HepG2 (cell line): ENCODE results near the gene KAT7. TPM values are rescaled to one million over a fixed set of nuclear protein-coding genes. Genes with fewer than 3 reads are reported as not detected.

ENCODE experiments used
- ATF2 ChIP-seq: sonication (generic); formaldehyde crosslinking; IDR thresholded peaks from 2 replicates; pipeline ENCODE4 v1.4.0; 2020; ENCODE audit warnings: missing genetic modification reagents
- CENPT ChIP-seq: sonication (generic); formaldehyde crosslinking; IDR thresholded peaks from 2 replicates; pipeline ENCODE4 v1.8.0; 2022; ENCODE audit warnings: low read depth, mild to moderate bottlenecking, moderate library complexity, missing genetic modification reagents
- ELF1 ChIP-seq: sonication (generic); formaldehyde crosslinking; IDR thresholded peaks from 2 replicates; pipeline ENCODE4 v1.4.0; 2020; ENCODE audit warnings: missing genetic modification reagents
- FOSL1 ChIP-seq: sonication (generic); formaldehyde crosslinking; IDR thresholded peaks from 2 replicates; pipeline ENCODE4 v1.9.0; 2021; ENCODE audit warnings: missing genetic modification reagents, borderline replicate concordance
- FOXP1 ChIP-seq, 2 experiments: fragments of 450-650 bp in 1 of 2; IDR thresholded peaks; 2 replicates each; pipeline ENCODE4 v1.6.1; 2017 to 2018; ENCODE audit warnings: antibody characterized with exemption in 1 of 2
- HDAC2 ChIP-seq: sonication (generic); formaldehyde crosslinking; IDR thresholded peaks from 2 replicates; pipeline ENCODE4 v1.4.0; 2020; ENCODE audit warnings: missing genetic modification reagents
- HOXA3 ChIP-seq: sonication (generic); formaldehyde crosslinking; IDR thresholded peaks from 2 replicates; pipeline ENCODE4 v1.5.0; 2020; ENCODE audit warnings: missing genetic modification reagents
- HOXA7 ChIP-seq: sonication (generic); formaldehyde crosslinking; IDR thresholded peaks from 2 replicates; pipeline ENCODE4 v1.8.1; 2022; ENCODE audit warnings: mild to moderate bottlenecking, missing genetic modification reagents, moderate library complexity
- JUND ChIP-seq: sonication (generic); formaldehyde crosslinking; IDR thresholded peaks from 2 replicates; pipeline ENCODE4 v1.8.0; 2022; ENCODE audit warnings: mild to moderate bottlenecking, missing genetic modification reagents
- KDM2A ChIP-seq: sonication (generic); formaldehyde crosslinking; IDR thresholded peaks from 2 replicates; pipeline ENCODE4 v1.4.0; 2020; ENCODE audit warnings: low read depth, missing genetic modification reagents, borderline replicate concordance
- MED8 ChIP-seq: sonication (generic); formaldehyde crosslinking; IDR thresholded peaks from 2 replicates; pipeline ENCODE4 v1.8.1; 2023; ENCODE audit warnings: mild to moderate bottlenecking, missing genetic modification reagents; ENCODE audit not compliant: insufficient replicate concordance
- MIXL1 ChIP-seq: IDR thresholded peaks from 2 replicates; pipeline ENCODE4 v1.6.1; 2016
- NR1H2 ChIP-seq: sonication (generic); formaldehyde crosslinking; IDR thresholded peaks from 2 replicates; pipeline ENCODE4 v1.8.1; 2022; ENCODE audit warnings: low read depth, missing genetic modification reagents, borderline replicate concordance
- NRL ChIP-seq: sonication (generic); formaldehyde crosslinking; IDR thresholded peaks from 2 replicates; pipeline ENCODE4 v1.5.0; 2020; ENCODE audit warnings: missing genetic modification reagents, mild to moderate bottlenecking, moderate library complexity, borderline replicate concordance
- SETDB1 ChIP-seq: sonication (generic); formaldehyde crosslinking; IDR thresholded peaks from 2 replicates; pipeline ENCODE4 v1.5.1; 2020; ENCODE audit warnings: missing genetic modification reagents, mild to moderate bottlenecking, borderline replicate concordance
- SOX6 ChIP-seq, 2 experiments: fragments of 450-650 bp in 1 of 2; sonication (generic) in 1 of 2; formaldehyde crosslinking in 1 of 2; IDR thresholded peaks; 2 replicates each; pipeline versions ENCODE4 v1.4.0 to v1.6.1; 2017 to 2020; ENCODE audit warnings: antibody characterized with exemption in 1 of 2, mild to moderate bottlenecking in 1 of 2, missing genetic modification reagents in 1 of 2
- SRY ChIP-seq: sonication (generic); formaldehyde crosslinking; IDR thresholded peaks from 2 replicates; pipeline ENCODE4 v1.8.0; 2022; ENCODE audit warnings: mild to moderate bottlenecking, missing genetic modification reagents
- TBP ChIP-seq: sonication (generic); formaldehyde crosslinking; IDR thresholded peaks from 2 replicates; pipeline ENCODE4 v1.5.0; 2020; ENCODE audit warnings: missing genetic modification reagents
- ZBTB33 ChIP-seq: sonication (generic); formaldehyde crosslinking; IDR thresholded peaks from 2 replicates; pipeline ENCODE4 v1.4.0; 2020; ENCODE audit warnings: missing genetic modification reagents
- ZEB1 ChIP-seq: IDR thresholded peaks from 2 replicates; pipeline ENCODE4 v1.6.1; 2012; ENCODE audit warnings: mild to moderate bottlenecking, low read depth, inconsistent platforms; ENCODE audit not compliant: insufficient replicate concordance
- ZKSCAN5 ChIP-seq: sonication (generic); formaldehyde crosslinking; IDR thresholded peaks from 2 replicates; pipeline ENCODE4 v1.5.1; 2020; ENCODE audit warnings: mild to moderate bottlenecking, missing genetic modification reagents
- ZNF260 ChIP-seq: sonication (generic); formaldehyde crosslinking; IDR thresholded peaks from 2 replicates; pipeline ENCODE4 v1.4.0; 2020; ENCODE audit warnings: missing genetic modification reagents, low read depth, mild to moderate bottlenecking, borderline replicate concordance
- ZNF274 ChIP-seq: sonication (generic); formaldehyde crosslinking; IDR thresholded peaks from 2 replicates; pipeline ENCODE4 v1.5.1; 2020; ENCODE audit warnings: mild to moderate bottlenecking, missing genetic modification reagents
- ZNF598 ChIP-seq: sonication (generic); formaldehyde crosslinking; IDR thresholded peaks from 2 replicates; pipeline ENCODE4 v1.5.1; 2020; ENCODE audit warnings: mild to moderate bottlenecking, missing genetic modification reagents, borderline replicate concordance
- ZNF605 ChIP-seq: sonication (generic); formaldehyde crosslinking; IDR thresholded peaks from 2 replicates; pipeline ENCODE4 v1.8.0; 2022; ENCODE audit warnings: mild to moderate bottlenecking, missing genetic modification reagents
- polyA plus RNA-seq, 8 experiments: library from polyadenylated mRNA; depleted of rRNA in 3 of 8; stranded (reverse) in 7 of 8; unstranded in 1 of 8; fragments of >200 nt; fragmentation: Illumina TruSeq in 4 of 8; extraction: Trizol in 4 of 8; gene quantifications; 2 replicates each; pipeline versions ENCODE4 v1.2.1 to v1.2.3, GENCODE V29; 2011 to 2016; ENCODE audit warnings: low read depth in 4 of 8, missing spikeins in 1 of 8, mixed read lengths in 1 of 8; ENCODE audit not compliant: insufficient read depth in 1 of 8
- total RNA-seq, 5 experiments: library from RNA; depleted of rRNA; stranded (reverse); fragments of >200 nt; fragmentation: Illumina TruSeq; extraction: Trizol; gene quantifications; 2 replicates each; pipeline ENCODE4 v1.2.3, GENCODE V29; 2016; ENCODE audit warnings: low read depth in 1 of 5

KAT7 gene
- total and polyA plus RNA-seq, 2 of the 13 experiments (the other 11 are each of a cell fraction or from before 2014, with no cell fraction given): 21.2 to 39.2 TPM

- TF ChIP-seq NRL (CRISPR knock-in tag): peak; percentile 5; the same call in 1 of the 2 replicates
- no peak for TF ChIP-seq FOXP1 (IDR thresholded peaks at IDR 0.05)
- TF ChIP-seq FOXP1 (CRISPR knock-in tag; IDR thresholded peaks at IDR 0.05): no peak
- no peak for TF ChIP-seq ZEB1
- no peak for TF ChIP-seq HDAC2
- TF ChIP-seq SOX6 (IDR thresholded peaks at IDR 0.05): no peak
- TF ChIP-seq SOX6 (CRISPR knock-in tag; IDR thresholded peaks at IDR 0.05): 0 out of 2 replicates have a peak, but pooled peaks have one; percentile 19
- no peak for TF ChIP-seq ZKSCAN5
- no peak for TF ChIP-seq JUND (CRISPR knock-in tag)
- TF ChIP-seq MIXL1 (CRISPR knock-in tag): no peak
- TF ChIP-seq ATF2 (CRISPR knock-in tag): no peak
- no peak for TF ChIP-seq TBP (CRISPR knock-in tag)
- TF ChIP-seq ZNF605: no peak
- no peak for TF ChIP-seq CENPT
- TF ChIP-seq SRY (CRISPR knock-in tag): 0 out of 2 replicates have a peak, but pooled peaks have one; percentile 19
- TF ChIP-seq ELF1: no peak
- 0 out of 2 replicates have a peak, but pooled peaks have one; percentile 33 for TF ChIP-seq KDM2A (CRISPR knock-in tag)
- TF ChIP-seq HOXA3 (CRISPR knock-in tag): no peak
- TF ChIP-seq ZNF260: no peak
- 0 out of 2 replicates have a peak, but pooled peaks have one; percentile 27 for TF ChIP-seq ZNF274 (CRISPR knock-in tag)
- peak; percentile 66; the same call in 1 of the 2 replicates for TF ChIP-seq ZNF598 (CRISPR knock-in tag)
- TF ChIP-seq NR1H2 (CRISPR knock-in tag): no peak
- TF ChIP-seq HOXA7 (CRISPR knock-in tag): no peak
- TF ChIP-seq SETDB1 (CRISPR knock-in tag): no peak
- peak; percentile 47 for TF ChIP-seq MED8
- TF ChIP-seq FOSL1 (CRISPR knock-in tag): no peak
- TF ChIP-seq ZBTB33: no peak
These were observed 71.8 kb downstream of the KAT7 start (continued) for GRCh38 chr17:49859991-49860953.
